NCI-H2081 treated with DMSO at 0.1 percent for 48 hours (cell line): ENCODE results near the gene LCN2.
"Not testable (repeated sequence)": the region's sequence is repeated elsewhere in the genome, so short reads cannot be mapped to it uniquely, and the experiment has no call there.

Source experiments
- DNase-seq: peaks from one replicate; lab custom pipeline; 2025; lab: John Stamatoyannopoulos, UW

Gene LCN2

GRCh38 chr9:128149001-128149701 is at the start of gene LCN2:
TSS of gene LCN2 (plus strand) at chr9:128149453. CDS start at chr9:128149526, 73 bp downstream.
- DNase-seq: no peak

- no peak for DNase-seq
Observed at GRCh38 chr9:128099932-128100491, 49.2 kb upstream of the LCN2 start.

GRCh38 chr9:128100581-128100980 is 48.7 kb upstream of the LCN2 start:
- no peak for DNase-seq

- no peak for DNase-seq
Observed at GRCh38 chr9:128101231-128101661, 48.0 kb upstream of the LCN2 start.

GRCh38 chr9:128101690-128102089 is 47.6 kb upstream of the LCN2 start:
- no peak for DNase-seq

GRCh38 chr9:128102196-128102595 is 47.1 kb upstream of the LCN2 start:
- no peak for DNase-seq

GRCh38 chr9:128102861-128103588 is 46.2 kb upstream of the LCN2 start:
- DNase-seq: no peak

- no peak for DNase-seq
Observed at GRCh38 chr9:128103589-128103962, 45.7 kb upstream of the LCN2 start.

GRCh38 chr9:128104171-128104618 is 45.1 kb upstream of the LCN2 start:
- peak; percentile 65 for DNase-seq

GRCh38 chr9:128105538-128106175 is 43.6 kb upstream of the LCN2 start:
- no peak for DNase-seq

GRCh38 chr9:128106181-128106939 is 42.9 kb upstream of the LCN2 start:
- DNase-seq: no peak

GRCh38 chr9:128106940-128107467 is 42.2 kb upstream of the LCN2 start:
- no peak for DNase-seq

- DNase-seq: no peak
Observed at GRCh38 chr9:128107468-128108268, 41.6 kb upstream of the LCN2 start.

GRCh38 chr9:128108269-128109049 is 40.8 kb upstream of the LCN2 start:
- no peak for DNase-seq

GRCh38 chr9:128109050-128109709 is 40.1 kb upstream of the LCN2 start:
- DNase-seq: no peak

- DNase-seq: not testable (repeated sequence)
Observed at GRCh38 chr9:128111726-128112125, 37.5 kb upstream of the LCN2 start.

GRCh38 chr9:128113526-128114325 is 35.5 kb upstream of the LCN2 start:
- DNase-seq: no peak

- no peak for DNase-seq
Observed at GRCh38 chr9:128114326-128115186, 34.7 kb upstream of the LCN2 start.
